Mammary microvascular endothelial cell (primary cell): ENCODE results near the gene BTN3A1. TPM values are rescaled to one million over a fixed set of nuclear protein-coding genes. Genes with fewer than 3 reads are reported as not detected.

Experiments
- total RNA-seq: library from RNA; depleted of rRNA; stranded (reverse); fragments of >200 nt; gene quantifications from 2 replicates; pipeline ENCODE4 v1.2.3, GENCODE V29; 2015

BTN3A1 gene
- total RNA-seq = 13.7 and 18.3 TPM in 2 replicates

GRCh38 chr6:26401987-26402658 is at the start of gene BTN3A1:
Gene BTN3A1 (plus strand): TSS chr6:26402275. CDS start chr6:26405564, 3,289 bp downstream.

GRCh38 chr6:26457806-26458688 is 56.0 kb downstream of the BTN3A1 start, which contains the start of gene BTN2A1:
Gene BTN2A1 (plus strand): TSS chr6:26457955. CDS start chr6:26458637, 682 bp downstream.

Other genes starting within 250 kb of the BTN3A1 start
- gene BTN3A2, start 37.1 kb upstream of the BTN3A1 start, total RNA-seq = 27.1 and 28.3 TPM in 2 replicates
- gene BTN2A2, start 19.2 kb upstream of the BTN3A1 start, total RNA-seq = 7.2 and 10.6 TPM in 2 replicates
- gene BTN3A3, start 38.2 kb downstream of the BTN3A1 start, total RNA-seq = 19.0 and 20.3 TPM in 2 replicates
- 6.6 and 7.9 TPM in 2 replicates for gene BTN2A1, start 55.7 kb downstream of the BTN3A1 start, total RNA-seq
- not detected in 2 replicates for gene BTN1A1, start 98.0 kb downstream of the BTN3A1 start, total RNA-seq
- gene HMGN4, start 136.1 kb downstream of the BTN3A1 start, total RNA-seq = 63.8 and 68.4 TPM in 2 replicates
- gene ABT1, start 194.7 kb downstream of the BTN3A1 start, total RNA-seq = 19.4 and 22.6 TPM in 2 replicates